ENCODE data around the gene CGREF1.

Gene CGREF1

GRCh38 chr2:27083410-27084296 is 35.3 kb downstream of the CGREF1 start:
- H3K27ac ChIP-seq (replicated peaks) = no peak overlapping the region
- DNase-seq (ENCODE audit: low read depth in 1 of 2, low spot score in 1 of 2) = no peak
- no peak for TF ChIP-seq REST (IDR thresholded peaks at IDR 0.05; ENCODE audit: insufficient replicate concordance, low read depth)
- TF ChIP-seq CTCF (IDR thresholded peaks at IDR 0.05; ENCODE audit: insufficient read depth, low read length) = no peak
- no peak for TF ChIP-seq SPI1 (IDR thresholded peaks at IDR 0.05; ENCODE audit: borderline replicate concordance, low read depth)
- no peak for TF ChIP-seq GABPA (IDR thresholded peaks at IDR 0.05; ENCODE audit: low read depth)
- no peak for TF ChIP-seq POLR2AphosphoS5 (IDR thresholded peaks at IDR 0.05; ENCODE audit: low read depth)
- no peaks in the 10 kb centered on the region for H3K27me3 ChIP-seq (ENCODE audit: insufficient read depth, poor library complexity, severe bottlenecking)
- H3K4me3 ChIP-seq (replicated peaks; ENCODE audit: insufficient read depth, low read length) = no peak overlapping the region

GRCh38 chr2:27082773-27083409 is 36.0 kb downstream of the CGREF1 start:
- no peak for TF ChIP-seq REST (IDR thresholded peaks at IDR 0.05; ENCODE audit: insufficient replicate concordance, low read depth)
- no peak for TF ChIP-seq SPI1 (IDR thresholded peaks at IDR 0.05; ENCODE audit: borderline replicate concordance, low read depth)
- TF ChIP-seq POLR2AphosphoS5 (IDR thresholded peaks at IDR 0.05; ENCODE audit: low read depth) = no peak
- TF ChIP-seq GABPA (IDR thresholded peaks at IDR 0.05; ENCODE audit: low read depth) = no peak
- no peak for TF ChIP-seq CTCF (IDR thresholded peaks at IDR 0.05; ENCODE audit: insufficient read depth, low read length)
- Histone ChIP-seq H3K27ac (replicated peaks) (no peak overlapping the region), H3K4me3 (replicated peaks; ENCODE audit: insufficient read depth, low read length) (no peak overlapping the region), H3K27me3 (ENCODE audit: insufficient read depth, poor library complexity, severe bottlenecking) (no peaks in the 10 kb centered on the region)
- no peak for DNase-seq (ENCODE audit: low read depth in 1 of 2, low spot score in 1 of 2)

GRCh38 chr2:27081984-27082772 is 36.8 kb downstream of the CGREF1 start:
- Histone ChIP-seq H3K27me3 (ENCODE audit: insufficient read depth, poor library complexity, severe bottlenecking) (no peaks in the 10 kb centered on the region), H3K27ac (replicated peaks) (peak overlapping the region; percentile 84), H3K4me3 (replicated peaks; ENCODE audit: insufficient read depth, low read length) (no peak overlapping the region)
- DNase-seq (ENCODE audit: low read depth in 1 of 2, low spot score in 1 of 2) = no peak
- TF ChIP-seq POLR2AphosphoS5 (IDR thresholded peaks at IDR 0.05; ENCODE audit: low read depth) = no peak
- no peak for TF ChIP-seq CTCF (IDR thresholded peaks at IDR 0.05; ENCODE audit: insufficient read depth, low read length)
- no peak for TF ChIP-seq SPI1 (IDR thresholded peaks at IDR 0.05; ENCODE audit: borderline replicate concordance, low read depth)
- TF ChIP-seq GABPA (IDR thresholded peaks at IDR 0.05; ENCODE audit: low read depth) = no peak
- TF ChIP-seq REST (IDR thresholded peaks at IDR 0.05; ENCODE audit: insufficient replicate concordance, low read depth) = no peak

Data from HL-60 (cell line).